HUES48 (cell line): ENCODE data around the gene PDLIM1.
"Not testable (repeated sequence)": the region's sequence is repeated elsewhere in the genome, so short reads cannot be mapped to it uniquely, and the experiment has no call there.

Source experiments
- H3K27ac ChIP-seq: one replicate; pipeline ENCODE4 v1.7.0; 2013; ENCODE audit warnings: low read depth, low read length, inconsistent platforms
- H3K27me3 ChIP-seq: 2 replicates; pipeline ENCODE4 v1.6.1; 2013; ENCODE audit warnings: mild to moderate bottlenecking, low read length; ENCODE audit not compliant: control insufficient read depth, insufficient read depth
- H3K36me3 ChIP-seq: 2 replicates; pipeline ENCODE4 v1.6.1; 2013; ENCODE audit warnings: low read length; ENCODE audit not compliant: control insufficient read depth, insufficient read depth
- H3K4me1 ChIP-seq: 2 replicates; pipeline ENCODE4 v1.6.1; 2013; ENCODE audit warnings: mild to moderate bottlenecking, low read length; ENCODE audit not compliant: control insufficient read depth, insufficient read depth
- H3K4me3 ChIP-seq: 2 replicates; pipeline ENCODE4 v1.5.1; 2013; ENCODE audit warnings: mild to moderate bottlenecking, low read depth, low read length
- H3K9ac ChIP-seq: 2 replicates; pipeline ENCODE4 v1.6.1; 2013; ENCODE audit warnings: mild to moderate bottlenecking, low read depth, low read length, moderate library complexity
- H3K9me3 ChIP-seq: 2 replicates; pipeline ENCODE4 v1.6.1; 2013; ENCODE audit warnings: low read length; ENCODE audit not compliant: control insufficient read depth, insufficient read depth

The PDLIM1 gene

DNA sequence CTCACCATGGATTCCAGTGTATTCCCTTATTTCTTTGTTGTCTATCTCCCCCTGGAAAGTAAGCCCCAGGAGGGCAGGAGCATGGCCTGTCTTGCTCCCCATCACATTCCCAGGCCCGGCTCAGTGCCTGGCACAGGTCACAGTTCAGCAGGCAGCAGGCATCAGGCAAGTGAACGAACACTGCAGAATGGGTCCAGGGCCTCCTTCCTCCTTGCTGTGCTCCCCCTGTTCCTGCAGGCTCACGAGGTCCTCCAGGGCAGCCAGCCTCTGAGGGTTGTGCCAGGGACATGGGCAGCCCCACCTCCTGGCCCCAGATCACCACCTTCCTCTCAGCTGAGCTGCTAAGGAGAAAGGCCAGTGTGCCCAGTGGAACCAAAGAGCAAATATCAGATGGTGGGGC is 41.8 kb downstream of the PDLIM1 start:
- Histone ChIP-seq H3K4me3 (no peak overlapping the region), H3K36me3 (peaks cover 61% of the 10 kb centered on the region), H3K9me3 (no peaks in the 10 kb centered on the region), H3K4me1 (peaks cover 19% of the 10 kb centered on the region), H3K27ac (no peak overlapping the region), H3K27me3 (no peaks in the 10 kb centered on the region), H3K9ac (no peak overlapping the region)

DNA sequence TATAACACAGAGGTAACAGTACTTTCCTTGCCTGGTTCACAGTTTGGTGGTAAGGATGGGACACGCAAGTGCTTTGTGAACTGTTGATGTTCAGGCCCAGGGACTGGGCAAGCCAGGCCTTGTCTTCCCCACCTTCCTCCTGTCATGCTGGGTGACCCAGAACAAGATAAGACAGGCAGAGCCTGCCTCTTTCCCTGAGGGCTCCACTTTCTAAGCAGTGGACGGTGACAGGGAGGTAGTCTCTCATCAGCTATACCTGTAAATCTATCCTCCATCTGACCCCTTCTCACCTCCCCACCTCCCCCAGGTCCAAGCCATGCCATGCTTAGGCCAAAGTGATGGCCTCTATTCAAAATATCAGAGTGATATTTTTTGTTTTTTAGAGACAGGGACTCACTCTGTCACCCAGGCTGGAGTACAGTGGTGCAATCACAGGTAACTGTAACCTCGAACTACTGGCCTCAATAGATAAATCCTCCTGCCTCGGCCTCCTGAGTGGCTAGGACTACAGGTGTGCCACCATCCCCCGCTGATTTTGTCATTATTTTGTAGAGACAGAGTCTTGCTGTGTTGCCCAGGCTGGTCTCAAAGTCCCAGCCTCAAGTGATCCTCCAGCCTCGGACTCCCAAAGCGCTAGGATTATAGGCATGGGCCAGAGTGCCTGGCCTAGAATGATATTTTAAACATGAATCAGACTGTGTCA is 42.8 kb downstream of the PDLIM1 start:
- Histone ChIP-seq H3K27ac (no peak overlapping the region), H3K4me3 (no peak overlapping the region), H3K27me3 (no peaks in the 10 kb centered on the region), H3K36me3 (peaks cover 63% of the 10 kb centered on the region), H3K9ac (no peak overlapping the region), H3K9me3 (no peaks in the 10 kb centered on the region), H3K4me1 (peaks cover 27% of the 10 kb centered on the region)

DNA sequence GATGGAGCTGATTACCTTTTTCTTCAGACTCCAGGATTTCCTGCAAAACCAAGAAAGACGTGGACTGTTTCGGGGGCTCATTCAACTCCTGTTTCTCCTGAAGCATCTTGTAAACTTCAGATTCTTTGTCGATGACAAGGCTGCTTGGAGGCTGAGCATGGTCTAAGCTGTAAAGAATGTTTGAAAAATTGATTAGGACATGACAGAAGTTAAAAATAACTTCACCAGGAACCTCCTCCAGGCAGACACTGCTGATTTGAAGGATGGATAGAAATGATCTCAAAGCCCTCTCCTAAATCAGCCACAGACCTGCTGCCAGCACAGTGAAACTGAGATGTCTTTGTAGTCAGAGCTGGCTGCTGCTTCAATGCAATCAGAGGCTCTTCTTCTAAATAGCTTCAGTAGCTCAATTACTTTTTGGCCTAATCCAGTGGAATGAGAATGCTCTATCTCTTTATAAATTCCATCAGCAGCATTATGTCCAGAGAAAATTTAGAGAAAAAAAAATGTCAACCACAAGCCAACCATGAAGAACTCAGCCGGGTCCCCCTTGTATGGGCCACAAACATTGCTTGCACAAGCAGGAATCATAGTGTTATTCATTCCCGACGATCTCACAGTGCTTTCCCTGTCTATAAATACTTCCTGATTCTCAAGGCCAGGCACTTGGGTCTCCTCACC is 43.5 kb downstream of the PDLIM1 start:
- H3K4me3 ChIP-seq, result no peak overlapping the region
- no peaks in the 10 kb centered on the region for H3K27me3 ChIP-seq
- H3K36me3 ChIP-seq, result peaks cover 65% of the 10 kb centered on the region
- peak overlapping the region; percentile 38 for H3K27ac ChIP-seq
- no peaks in the 10 kb centered on the region for H3K9me3 ChIP-seq
- peaks cover 31% of the 10 kb centered on the region for H3K4me1 ChIP-seq
- no peak overlapping the region for H3K9ac ChIP-seq

DNA sequence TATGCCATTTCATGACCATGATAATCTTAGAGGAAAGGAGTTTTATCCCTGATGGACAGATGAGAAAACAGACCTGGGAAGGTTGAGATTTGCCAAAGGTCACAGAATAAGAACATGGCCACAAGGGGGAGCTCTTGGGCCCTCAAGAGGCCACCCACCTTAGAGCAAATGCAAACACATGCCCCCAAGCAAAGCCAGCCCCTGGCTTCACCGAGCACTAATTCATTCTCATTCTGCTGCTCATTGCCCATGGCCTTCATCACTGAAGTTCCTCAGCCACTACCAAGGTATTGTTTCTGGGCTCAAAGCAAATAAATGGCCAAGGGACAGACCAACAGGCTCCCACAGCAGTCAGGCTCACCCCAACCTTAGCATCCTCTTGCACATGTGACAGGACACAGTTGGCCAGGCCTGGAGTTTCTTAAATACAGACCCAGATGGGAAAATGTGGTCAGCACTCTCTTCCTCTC is 44.2 kb downstream of the PDLIM1 start:
- no peak overlapping the region for H3K27ac ChIP-seq
- no peaks in the 10 kb centered on the region for H3K27me3 ChIP-seq
- peaks cover 31% of the 10 kb centered on the region for H3K4me1 ChIP-seq
- H3K36me3 ChIP-seq, result peaks cover 65% of the 10 kb centered on the region
- H3K9ac ChIP-seq, result no peak overlapping the region
- no peaks in the 10 kb centered on the region for H3K9me3 ChIP-seq
- H3K4me3 ChIP-seq, result no peak overlapping the region

DNA sequence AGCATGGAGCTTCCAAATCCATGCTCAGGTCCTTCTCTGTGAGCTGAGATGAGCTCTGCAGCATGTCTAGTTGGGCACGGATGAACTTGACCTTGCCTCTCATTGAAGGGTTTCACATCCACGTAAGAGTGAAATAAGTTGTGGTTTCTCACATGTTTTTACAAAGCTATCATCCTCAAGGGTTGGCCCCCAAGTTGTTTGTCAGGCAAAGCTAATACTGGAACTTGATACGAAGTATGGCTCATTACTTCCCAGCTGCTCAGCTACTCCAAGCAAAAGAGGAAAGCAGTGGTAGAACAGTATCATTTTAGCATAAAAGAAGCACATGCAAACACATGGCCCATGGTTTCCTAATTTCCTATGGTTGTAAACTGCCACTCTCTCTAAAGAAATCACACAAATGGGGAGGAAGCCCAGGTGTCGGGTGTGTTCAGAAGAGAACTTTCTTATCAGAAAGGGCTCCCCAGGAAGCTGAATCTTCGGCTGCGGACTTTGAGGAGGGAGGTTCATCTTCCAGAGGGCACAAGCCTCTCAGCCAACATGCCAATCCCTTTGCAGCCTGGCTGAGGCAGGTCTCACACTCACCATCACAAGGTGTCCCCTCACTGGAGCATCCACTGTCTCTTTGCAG is 45.3 kb downstream of the PDLIM1 start:
- H3K4me1 ChIP-seq, result peaks cover 29% of the 10 kb centered on the region
- H3K4me3 ChIP-seq, result no peak overlapping the region
- H3K27me3 ChIP-seq, result no peaks in the 10 kb centered on the region
- peaks cover 75% of the 10 kb centered on the region for H3K36me3 ChIP-seq
- H3K9ac ChIP-seq, result no peak overlapping the region
- no peak overlapping the region for H3K27ac ChIP-seq
- H3K9me3 ChIP-seq, result no peaks in the 10 kb centered on the region

DNA sequence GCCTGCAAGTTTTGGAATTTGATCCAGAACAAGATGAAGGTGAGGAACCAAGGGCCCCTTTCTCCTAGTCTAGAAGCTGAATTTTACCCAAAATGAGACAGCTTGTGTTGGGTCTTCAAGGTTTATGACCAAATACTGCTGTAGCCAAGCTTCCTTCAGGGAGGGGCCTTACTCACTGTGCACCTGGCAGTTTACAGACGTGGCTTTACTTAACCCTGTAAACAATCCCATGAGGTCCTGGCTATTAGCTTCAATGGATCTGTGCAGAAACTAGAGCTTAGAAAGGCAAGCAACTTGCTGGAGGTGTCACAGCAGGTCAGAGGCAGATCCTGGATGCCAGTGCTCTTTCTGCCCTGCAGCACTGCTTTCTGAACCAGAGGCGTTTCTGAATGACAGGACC is 46.7 kb downstream of the PDLIM1 start:
- Histone ChIP-seq H3K27me3 (no peaks in the 10 kb centered on the region), H3K27ac (no peak overlapping the region), H3K4me3 (no peak overlapping the region), H3K4me1 (peaks cover 22% of the 10 kb centered on the region), H3K36me3 (peaks cover 83% of the 10 kb centered on the region), H3K9me3 (no peaks in the 10 kb centered on the region), H3K9ac (no peak overlapping the region)

DNA sequence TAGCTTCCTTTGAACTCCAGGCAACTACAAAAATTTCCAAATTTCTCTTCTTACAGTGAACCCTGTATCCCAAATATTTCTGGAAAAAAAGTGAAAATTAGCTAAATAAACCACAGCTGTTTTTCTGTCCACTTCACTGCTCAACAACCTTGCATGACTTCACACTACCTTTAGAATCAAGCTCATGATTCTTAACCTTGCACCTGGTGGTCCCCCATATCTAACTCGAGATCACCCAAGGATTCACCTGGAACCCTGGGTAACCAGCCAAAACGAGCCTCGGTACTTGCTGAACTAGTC is 47.5 kb downstream of the PDLIM1 start:
- no peaks in the 10 kb centered on the region for H3K9me3 ChIP-seq
- H3K9ac ChIP-seq, result no peak overlapping the region
- H3K4me1 ChIP-seq, result peaks cover 22% of the 10 kb centered on the region
- H3K36me3 ChIP-seq, result peaks cover 84% of the 10 kb centered on the region
- H3K27me3 ChIP-seq, result no peaks in the 10 kb centered on the region
- H3K4me3 ChIP-seq, result no peak overlapping the region
- no peak overlapping the region for H3K27ac ChIP-seq

DNA sequence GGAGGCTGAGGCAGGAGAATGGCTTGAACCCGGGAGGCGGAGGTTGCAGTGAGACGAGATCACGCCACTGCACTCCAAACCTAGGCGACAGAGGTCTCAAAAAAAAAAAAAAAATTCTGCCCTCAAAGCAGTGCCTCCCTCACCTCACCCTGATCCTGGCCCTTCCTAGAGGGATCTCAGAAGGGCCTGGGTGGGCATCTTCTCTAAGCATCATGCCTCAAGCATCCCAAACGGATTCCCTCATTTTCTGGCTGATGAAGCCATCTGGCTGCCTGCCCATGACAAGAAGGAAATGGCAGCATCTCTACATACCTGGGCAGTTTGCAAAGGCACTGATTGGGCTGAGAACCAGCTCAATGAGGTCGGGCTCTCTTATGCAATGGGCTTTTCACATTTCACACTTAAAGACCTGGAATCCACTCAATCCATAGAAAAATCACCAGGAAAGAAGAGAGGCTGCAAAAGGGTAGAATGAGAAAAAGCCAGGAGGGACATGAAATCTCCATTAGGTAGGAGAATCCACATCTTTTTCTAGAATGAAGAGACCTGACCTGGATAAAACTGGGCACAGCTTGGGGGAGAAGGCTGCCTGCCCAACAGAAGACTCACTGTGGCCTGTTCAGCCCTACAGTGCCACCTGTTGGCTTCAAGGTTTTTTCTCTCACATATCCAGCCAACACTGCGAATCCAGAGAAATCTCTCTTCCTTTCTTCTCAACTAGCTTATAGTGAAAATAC is 48.1 kb downstream of the PDLIM1 start:
- Histone ChIP-seq H3K9me3 (no peaks in the 10 kb centered on the region), H3K36me3 (peaks cover 84% of the 10 kb centered on the region), H3K4me3 (no peak overlapping the region), H3K27me3 (no peaks in the 10 kb centered on the region), H3K4me1 (peaks cover 22% of the 10 kb centered on the region), H3K27ac (no peak overlapping the region), H3K9ac (no peak overlapping the region)

DNA sequence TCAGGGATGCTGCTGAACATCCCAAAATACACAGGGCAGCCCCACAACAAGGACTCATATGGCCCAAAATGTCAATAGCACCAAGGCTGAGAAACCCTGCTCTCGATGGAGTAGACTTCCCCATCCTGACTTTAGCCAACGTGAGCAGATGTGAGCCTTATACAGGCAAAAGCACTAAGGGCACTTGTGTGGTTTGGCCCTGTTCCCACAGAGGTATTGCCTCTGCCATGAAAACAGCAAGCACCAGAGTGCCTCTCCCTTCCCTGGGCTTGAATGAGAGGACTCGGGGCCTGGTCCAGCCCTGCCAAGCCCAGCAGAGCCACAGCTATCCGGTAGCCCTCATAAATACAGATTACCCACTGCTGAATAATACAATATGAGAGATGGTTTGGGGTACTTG is 49.3 kb downstream of the PDLIM1 start:
- Histone ChIP-seq H3K4me1 (peaks cover 12% of the 10 kb centered on the region; the same call in 1 of the 2 replicates), H3K4me3 (no peak overlapping the region), H3K27ac (no peak overlapping the region), H3K9me3 (no peaks in the 10 kb centered on the region), H3K27me3 (no peaks in the 10 kb centered on the region), H3K36me3 (peaks cover 82% of the 10 kb centered on the region), H3K9ac (no peak overlapping the region)

DNA sequence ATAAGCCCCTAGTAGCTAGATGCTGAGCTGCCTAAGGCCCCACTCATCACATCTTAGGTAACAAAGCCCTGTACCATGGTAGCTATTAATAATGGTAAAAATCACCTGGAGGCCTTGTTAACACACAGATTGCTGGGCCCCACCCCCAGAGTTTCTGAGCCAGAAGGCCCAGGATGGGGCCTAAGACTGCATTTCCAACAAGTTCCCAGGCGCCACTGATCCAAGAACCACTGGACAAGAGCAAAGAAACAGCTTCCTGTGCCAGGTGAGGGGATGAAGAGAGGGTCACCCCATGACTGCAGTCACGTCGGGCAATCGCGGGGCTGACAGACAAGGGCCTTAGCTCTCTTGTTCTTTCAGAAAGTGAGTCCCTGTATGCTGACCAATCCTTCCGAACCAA is 50.0 kb downstream of the PDLIM1 start:
- Histone ChIP-seq H3K9ac (no peak overlapping the region), H3K4me3 (no peak overlapping the region), H3K9me3 (no peaks in the 10 kb centered on the region), H3K27ac (no peak overlapping the region), H3K27me3 (no peaks in the 10 kb centered on the region), H3K4me1 (peaks cover 12% of the 10 kb centered on the region; the same call in 1 of the 2 replicates), H3K36me3 (peaks cover 83% of the 10 kb centered on the region)

DNA sequence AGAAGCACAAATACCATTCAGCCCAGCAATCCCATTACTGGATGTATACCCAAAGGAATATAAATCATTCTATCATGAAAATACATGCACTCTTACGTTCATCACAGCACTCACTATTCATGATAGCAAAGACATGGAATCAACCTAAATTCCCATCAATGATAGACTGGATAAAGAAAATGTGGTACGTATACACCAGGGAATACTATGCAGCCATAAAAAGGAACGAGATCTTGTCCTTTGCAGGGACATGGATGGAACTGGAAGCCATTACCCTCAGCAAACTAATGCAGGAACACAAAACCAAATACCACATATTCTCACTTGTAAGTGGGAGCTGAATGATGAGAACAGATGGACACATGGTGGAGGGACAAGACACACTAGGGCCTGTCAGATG is 50.7 kb downstream of the PDLIM1 start:
- H3K27ac ChIP-seq, H3K9me3 ChIP-seq, H3K4me3 ChIP-seq, H3K27me3 ChIP-seq, H3K9ac ChIP-seq: not testable (repeated sequence)
- peaks cover 13% of the 10 kb centered on the region; the same call in 1 of the 2 replicates for H3K4me1 ChIP-seq
- H3K36me3 ChIP-seq, result peaks cover 79% of the 10 kb centered on the region
